Dermis blood vessel endothelial cell (primary cell): ENCODE measurements around the gene NPAP1. TPM values are rescaled to one million over a fixed set of nuclear protein-coding genes. Genes with fewer than 3 reads are reported as not detected.
"Not testable (repeated sequence)": the region's sequence is repeated elsewhere in the genome, so short reads cannot be mapped to it uniquely, and the experiment has no call there.

Source experiments
- DNase-seq: peaks from one replicate; pipeline ENCODE4 v3.0.0; 2010
- total RNA-seq: library from RNA; depleted of rRNA; stranded (reverse); fragments of >200 nt; gene quantifications from 2 replicates; pipeline ENCODE4 v1.2.3, GENCODE V29; 2014

The NPAP1 gene
- total RNA-seq = not detected in 2 replicates

- DNase-seq = no peak
These were observed at the start of gene NPAP1 for GRCh38 chr15:24675332-24676144. TSS of gene NPAP1 (plus strand) at chr15:24675775. CDS start at chr15:24675868, 93 bp downstream.

DNA sequence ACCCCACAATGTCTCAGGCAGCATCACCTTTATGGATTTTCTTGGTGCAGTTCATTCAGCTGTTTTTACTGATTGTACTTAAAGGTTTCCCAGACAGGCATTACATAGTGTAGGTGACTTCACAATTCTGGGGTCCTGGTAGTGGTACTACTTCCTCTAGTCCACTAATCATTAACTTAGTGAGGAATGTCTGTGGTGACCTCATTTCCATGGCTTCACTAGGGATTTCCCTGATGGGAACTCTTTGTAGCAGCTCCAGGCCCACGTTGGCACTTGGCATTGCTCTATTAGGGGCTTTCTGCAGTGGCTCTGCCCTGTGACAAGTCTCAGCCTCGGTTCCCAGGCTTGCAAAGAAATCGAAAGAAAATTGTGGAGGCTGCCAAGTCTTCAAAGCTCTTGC, 48.1 kb upstream of the NPAP1 start:
- no peak for DNase-seq

DNA sequence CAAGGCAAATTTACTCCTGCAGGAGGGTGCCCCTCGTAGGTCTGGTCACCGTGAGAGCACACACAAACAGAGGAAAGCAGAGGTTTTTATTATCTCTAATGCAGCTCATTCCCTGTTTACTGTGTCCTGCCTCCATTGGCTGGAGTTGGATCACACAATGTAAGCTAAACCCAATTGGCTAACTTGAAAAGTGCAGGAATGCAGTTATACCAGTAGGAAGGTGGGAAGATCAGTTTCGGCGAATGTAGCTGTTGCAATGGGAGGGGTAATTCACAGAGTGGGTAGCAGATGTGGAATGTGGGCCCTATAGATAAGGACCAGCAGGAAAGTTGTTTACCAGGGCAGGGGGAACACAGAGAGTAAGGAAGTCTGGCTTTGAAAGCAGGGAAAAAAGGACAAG, 42.5 kb upstream of the NPAP1 start:
- no peak for DNase-seq

GRCh38 chr15:24639412-24639811, 36.2 kb upstream of the NPAP1 start:
- DNase-seq = not testable (repeated sequence)

- DNase-seq = no peak
These were observed 29.9 kb upstream of the NPAP1 start for GRCh38 chr15:24645627-24646026.

- DNase-seq = no peak
These were observed 16.0 kb upstream of the NPAP1 start for GRCh38 chr15:24659622-24660021.

DNA sequence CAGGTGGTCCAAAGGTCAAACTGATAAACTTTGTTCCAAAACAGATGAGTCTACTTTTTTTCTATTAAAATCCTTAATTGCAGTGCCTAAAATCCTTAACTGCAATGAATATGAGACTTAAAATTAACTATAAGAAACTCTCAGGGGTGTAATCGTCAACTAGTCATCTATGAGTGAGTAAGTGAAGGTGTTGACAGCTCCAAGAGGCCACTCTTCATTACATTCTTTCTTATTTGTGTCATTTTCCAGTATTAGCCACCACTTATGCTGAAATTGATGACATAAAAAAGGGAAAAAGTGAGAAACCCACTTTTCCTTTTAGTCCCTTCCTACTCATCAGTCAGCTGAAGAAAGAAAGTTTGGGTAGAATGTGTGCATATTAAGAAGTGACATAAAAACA, 12.6 kb upstream of the NPAP1 start:
- DNase-seq = no peak

DNA sequence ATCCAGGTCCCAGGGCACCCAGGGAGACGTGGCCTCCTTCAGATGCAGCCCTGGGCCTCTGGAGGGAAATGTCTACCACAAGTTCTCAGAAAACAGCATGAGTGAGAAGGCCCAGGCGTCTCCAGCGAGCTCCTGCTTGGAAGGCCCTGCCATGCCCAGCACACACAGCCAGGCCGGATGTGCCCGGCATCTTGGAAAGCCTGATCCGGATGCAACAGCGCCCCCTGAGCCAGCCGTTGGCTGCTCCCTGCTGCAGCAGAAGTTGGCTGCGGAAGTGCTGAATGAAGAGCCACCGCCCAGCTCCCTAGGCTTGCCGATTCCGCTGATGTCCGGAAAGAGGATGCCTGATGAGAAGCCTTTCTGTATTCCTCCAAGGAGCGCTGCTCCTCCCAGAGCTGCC, 856 bp downstream of the NPAP1 start:
- DNase-seq = no peak

- no peak for DNase-seq
These were observed 2.9 kb downstream of the NPAP1 start for GRCh38 chr15:24678485-24678884.

- no peak for DNase-seq
These were observed 6.4 kb downstream of the NPAP1 start for GRCh38 chr15:24682002-24682401.

DNA sequence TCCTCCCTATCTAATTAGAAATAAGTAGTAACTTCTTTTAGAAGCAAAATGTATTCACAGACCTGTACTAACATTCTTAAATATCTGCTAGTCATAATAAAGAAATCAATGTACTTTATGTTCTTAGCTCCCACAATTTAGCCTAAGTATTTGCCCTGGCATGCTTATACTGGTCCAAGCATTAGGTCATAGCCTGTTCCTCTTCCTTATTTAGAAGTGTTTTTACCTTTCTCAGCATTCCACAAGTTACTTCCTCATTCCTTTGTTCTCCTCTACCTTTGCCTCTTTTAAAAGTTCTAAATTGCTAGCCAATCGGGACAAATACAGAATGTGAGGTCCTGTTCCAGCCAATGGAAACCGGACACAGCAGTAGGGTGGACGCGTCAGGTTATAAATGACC, 7.3 kb downstream of the NPAP1 start:
- not testable (repeated sequence) for DNase-seq

- DNase-seq = no peak
These were observed 8.2 kb downstream of the NPAP1 start for GRCh38 chr15:24683736-24684135.

DNA sequence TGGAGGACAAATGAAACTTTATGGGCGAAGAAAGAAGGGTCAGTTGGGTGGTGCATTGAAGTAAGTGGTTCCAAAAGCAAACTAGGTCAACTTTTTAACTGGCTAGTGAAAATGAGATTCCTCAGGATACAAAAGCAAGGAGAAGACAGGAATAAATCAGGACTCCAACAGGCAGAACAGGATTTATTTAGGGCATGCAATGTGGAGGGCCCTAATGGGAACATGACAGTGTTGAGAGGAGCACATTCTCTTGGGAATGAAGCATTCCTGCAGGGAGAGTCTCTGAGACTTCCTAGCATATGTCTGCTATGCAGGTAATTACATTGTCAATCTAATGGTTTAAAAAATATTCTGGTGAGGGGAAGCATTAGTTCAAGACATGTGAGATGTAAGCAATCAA, 8.7 kb downstream of the NPAP1 start:
- no peak for DNase-seq

DNA sequence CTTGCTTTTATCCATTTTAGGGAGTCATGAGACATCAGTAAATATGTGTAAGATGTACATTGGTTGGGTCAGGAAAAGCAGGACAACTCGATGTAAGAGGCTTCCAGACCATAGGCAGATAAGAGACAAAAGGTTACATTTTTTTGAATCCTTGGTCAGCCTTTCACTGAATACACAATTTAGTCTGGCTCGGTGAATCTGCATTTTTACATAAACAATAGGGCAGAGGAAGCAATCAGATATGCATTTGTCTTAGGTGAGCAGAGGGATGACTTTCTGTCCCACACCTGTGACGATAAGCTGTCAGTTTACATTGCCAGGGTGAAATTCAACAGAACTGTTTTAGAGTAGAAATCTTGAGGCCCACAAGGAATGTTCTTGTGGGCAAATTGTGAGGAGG, 20.6 kb downstream of the NPAP1 start:
- DNase-seq = no peak

- no peak for DNase-seq
These were observed 21.3 kb downstream of the NPAP1 start for GRCh38 chr15:24696842-24697241.

DNA sequence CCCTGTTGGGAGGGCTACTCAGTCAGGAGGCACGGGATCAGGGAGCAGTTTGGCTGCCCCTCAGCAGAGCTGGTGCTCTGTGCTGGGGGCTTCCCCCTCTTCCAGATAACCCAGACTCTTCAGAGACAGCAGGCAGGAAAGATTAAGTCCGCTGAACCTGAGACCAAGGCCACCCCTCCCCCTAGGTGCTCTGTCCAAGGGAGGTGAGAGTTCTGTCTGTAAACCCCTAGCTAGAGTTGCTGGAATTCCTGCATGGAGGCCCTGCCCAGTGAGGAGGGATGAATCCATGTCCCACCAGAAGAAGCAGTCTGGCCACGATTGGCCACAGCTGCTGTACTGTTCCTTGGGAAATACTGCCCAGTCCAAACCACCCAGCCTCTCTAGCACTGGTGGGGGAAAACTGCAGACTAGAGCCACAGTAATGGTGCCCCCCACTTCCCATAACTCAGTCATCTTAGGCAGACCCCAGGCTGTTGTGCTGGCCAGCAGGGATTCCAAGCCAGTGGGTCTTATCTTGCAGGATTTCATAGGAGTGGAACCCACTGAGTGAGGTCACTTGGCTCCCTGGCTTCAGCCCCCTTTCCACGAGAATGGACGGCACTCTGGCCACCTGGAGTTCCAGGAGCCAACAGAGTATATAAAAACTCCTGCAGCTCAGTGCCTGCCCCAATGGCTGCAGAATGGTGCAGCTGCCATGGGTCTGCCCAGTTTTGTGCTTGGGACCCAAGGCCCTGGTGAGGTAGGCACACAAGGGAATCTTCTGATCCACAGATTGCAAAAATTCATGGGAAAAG, 42.9 kb downstream of the NPAP1 start:
- DNase-seq = no peak

DNA sequence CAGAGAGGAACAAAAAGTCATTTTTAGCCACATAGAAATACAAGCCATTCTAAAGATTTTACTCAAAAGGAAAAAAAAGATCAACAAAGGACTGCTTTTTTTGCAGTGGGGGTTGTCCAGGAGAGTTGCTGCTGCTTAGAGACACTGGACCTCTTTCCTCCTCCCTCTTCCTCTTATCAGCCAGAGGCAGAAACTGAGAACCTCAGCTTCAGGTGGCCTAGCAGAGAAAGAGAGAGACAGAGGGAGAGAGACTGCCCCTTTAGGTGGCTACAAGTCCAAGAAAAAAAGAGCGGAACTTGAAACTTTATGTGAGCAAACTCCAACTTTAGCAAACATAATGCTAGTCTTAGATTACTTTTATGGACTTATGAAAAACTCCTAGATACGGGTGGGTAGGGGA, 54.2 kb downstream of the NPAP1 start:
- DNase-seq = no peak
